GM23338 (cell line): Measurements from ENCODE around the gene ESPNL. TPM values are rescaled to one million over a fixed set of nuclear protein-coding genes. Genes with fewer than 3 reads are reported as not detected.

ENCODE experiments used
- ATAC-seq: fragments of 200-7000 bp; cut with Tn5 transposase; 3 replicates; pipeline ENCODE4 v1.9.1; 2020
- DNase-seq: peaks from one replicate; pipeline ENCODE4 v3.0.0-alpha.2; 2015; ENCODE audit warnings: low spot score
- H2AFZ ChIP-seq: fragments of 200-600 bp; sonication (generic); 2 replicates; pipeline ENCODE4 v1.8.0; 2016; ENCODE audit warnings: antibody characterized with exemption, mild to moderate bottlenecking, moderate library complexity
- H3F3A ChIP-seq: fragments of 200-600 bp; sonication (generic); replicated peaks from 2 replicates; pipeline ENCODE4 v1.8.0; 2017; ENCODE audit warnings: antibody characterized with exemption, mixed run types, low read depth
- H3K27ac ChIP-seq: fragments of 200-600 bp; sonication (generic); 2 replicates; pipeline ENCODE4 v1.6.1; 2016; ENCODE audit warnings: low read depth
- H3K27me3 ChIP-seq: fragments of 200-600 bp; sonication (generic); 2 replicates; pipeline ENCODE4 v1.8.0; 2016; ENCODE audit warnings: mild to moderate bottlenecking, mixed run types, moderate library complexity; ENCODE audit not compliant: insufficient read depth
- H3K36me3 ChIP-seq: fragments of 200-600 bp; sonication (generic); 2 replicates; pipeline ENCODE4 v1.8.0; 2016; ENCODE audit warnings: mild to moderate bottlenecking; ENCODE audit not compliant: insufficient read depth
- H3K4me1 ChIP-seq: fragments of 200-600 bp; sonication (generic); 2 replicates; pipeline ENCODE4 v1.8.0; 2016; ENCODE audit warnings: mild to moderate bottlenecking, moderate library complexity; ENCODE audit not compliant: insufficient read depth
- H3K4me2 ChIP-seq: fragments of 200-600 bp; sonication (generic); 2 replicates; pipeline ENCODE4 v1.7.1; 2017; ENCODE audit warnings: mixed run types
- H3K4me3 ChIP-seq: fragments of 200-600 bp; sonication (generic); 2 replicates; pipeline ENCODE4 v1.6.1; 2016; ENCODE audit warnings: mixed run types
- H3K79me2 ChIP-seq: fragments of 200-600 bp; sonication (generic); replicated peaks from 2 replicates; pipeline ENCODE4 v1.8.0; 2017; ENCODE audit warnings: mild to moderate bottlenecking; ENCODE audit not compliant: insufficient read depth
- H3K9me2 ChIP-seq: fragments of 200-600 bp; sonication (generic); 2 replicates; pipeline ENCODE4 v1.8.0; 2017; ENCODE audit not compliant: insufficient read depth
- H4K20me1 ChIP-seq: fragments of 200-600 bp; sonication (generic); replicated peaks from 2 replicates; pipeline ENCODE4 v1.8.0; 2017; ENCODE audit warnings: mild to moderate bottlenecking; ENCODE audit not compliant: insufficient read depth
- H3K27ac Mint-ChIP-seq: 2 replicates; pipeline ENCODE4 v1.8.0; 2020; ENCODE audit warnings: inconsistent platforms, mild to moderate bottlenecking, moderate library complexity, mixed read lengths
- H3K27me3 Mint-ChIP-seq: 3 replicates; pipeline ENCODE4 v1.8.0; 2022; ENCODE audit warnings: low read depth, mild to moderate bottlenecking, moderate library complexity, mixed read lengths, inconsistent platforms; ENCODE audit not compliant: insufficient read depth, poor library complexity
- H3K36me3 Mint-ChIP-seq: 3 replicates; pipeline ENCODE4 v1.8.0; 2021; ENCODE audit warnings: low read depth, mild to moderate bottlenecking, inconsistent platforms, moderate library complexity, mixed read lengths
- H3K4me1 Mint-ChIP-seq: 3 replicates; pipeline ENCODE4 v1.8.0; 2020; ENCODE audit warnings: mild to moderate bottlenecking, inconsistent platforms, mixed read lengths
- H3K4me3 Mint-ChIP-seq: 3 replicates; pipeline ENCODE4 v1.8.0; 2021; ENCODE audit warnings: moderate library complexity, mild to moderate bottlenecking, inconsistent platforms, mixed read lengths
- H3K9me3 Mint-ChIP-seq: 3 replicates; pipeline ENCODE4 v1.8.0; 2020; ENCODE audit warnings: moderate library complexity, mild to moderate bottlenecking, inconsistent platforms, mixed read lengths
- CREB1 ChIP-seq: fragments of 250-450 bp; sonication (Bioruptor Pico); IDR thresholded peaks from 2 replicates; pipeline ENCODE4 v1.5.0; 2020; ENCODE audit warnings: low read depth, mild to moderate bottlenecking, moderate library complexity
- CTCF ChIP-seq, 2 experiments: fragments of 200-600 bp in 1 of 2; sonication (generic) in 1 of 2; conservative IDR thresholded peaks; 2 replicates each; pipeline versions ENCODE4 v1.5.1 to v1.6.1; 2016 to 2017; ENCODE audit warnings: antibody characterized with exemption in 2 of 2, low read depth in 2 of 2, mild to moderate bottlenecking in 2 of 2, moderate library complexity in 1 of 2
- ETS1 ChIP-seq: IDR thresholded peaks from 2 replicates; pipeline ENCODE4 v1.6.1; 2016; ENCODE audit warnings: antibody characterized with exemption
- EZH2 ChIP-seq: fragments of 200-600 bp; sonication (generic); IDR thresholded peaks from one replicate; pipeline ENCODE4 v1.8.0; 2017; ENCODE audit warnings: antibody characterized with exemption, mild to moderate bottlenecking, low read depth; ENCODE audit not compliant: unreplicated experiment
- EZH2phosphoT487 ChIP-seq: fragments of 200-600 bp; sonication (generic); IDR thresholded peaks from one replicate; pipeline ENCODE4 v1.8.1; 2018; ENCODE audit warnings: antibody characterized with exemption; ENCODE audit not compliant: unreplicated experiment
- JUNB ChIP-seq: IDR thresholded peaks from one replicate; pipeline ENCODE4 v1.6.1; 2016; ENCODE audit warnings: antibody characterized with exemption; ENCODE audit not compliant: unreplicated experiment
- NANOG ChIP-seq: IDR thresholded peaks from 2 replicates; pipeline ENCODE4 v1.6.1; 2016; ENCODE audit warnings: antibody characterized with exemption, borderline replicate concordance
- POLR2AphosphoS5 ChIP-seq: IDR thresholded peaks from 2 replicates; pipeline ENCODE4 v1.6.1; 2016; ENCODE audit warnings: antibody characterized with exemption, low read depth
- REST ChIP-seq: IDR thresholded peaks from one replicate; pipeline ENCODE4 v1.6.1; 2018; ENCODE audit warnings: antibody characterized with exemption; ENCODE audit not compliant: unreplicated experiment
- STAT1 ChIP-seq: IDR thresholded peaks from one replicate; pipeline ENCODE4 v1.6.1; 2016; ENCODE audit warnings: antibody characterized with exemption; ENCODE audit not compliant: unreplicated experiment
- ZNF114 ChIP-seq: fragments of 250-450 bp; sonication (Bioruptor Pico); IDR thresholded peaks from 2 replicates; pipeline ENCODE4 v1.5.0; 2020; ENCODE audit warnings: mild to moderate bottlenecking, moderate library complexity
- ZNF331 ChIP-seq: fragments of 250-450 bp; sonication (Bioruptor Pico); IDR thresholded peaks from 2 replicates; pipeline ENCODE4 v1.5.0; 2020; ENCODE audit warnings: low read depth, mild to moderate bottlenecking, moderate library complexity
- ZNF462 ChIP-seq: fragments of 250-450 bp; sonication (Bioruptor Pico); IDR thresholded peaks from 2 replicates; pipeline ENCODE4 v1.5.0; 2020; ENCODE audit warnings: mild to moderate bottlenecking, moderate library complexity
- polyA plus RNA-seq: library from polyadenylated mRNA; unstranded; fragments of >200 nt; fragmentation: Nextera tagmentation; extraction: Ambion mirVana; gene quantifications from 2 replicates; pipeline ENCODE4 v1.2.1, GENCODE V29; 2016
- total RNA-seq: library from RNA; depleted of rRNA; stranded (reverse); fragments of >200 nt; shearing (Covaris generic); gene quantifications from 2 replicates; pipeline ENCODE4 v1.2.3, GENCODE V29; 2014

ESPNL gene
- total and polyA plus RNA-seq, 2 experiments from 2014 or later: 0.44 to 3.1 TPM

- TF ChIP-seq JUNB (no peak), CREB1 (CRISPR knock-in tag) (no peak), ZNF462 (CRISPR knock-in tag) (no peak), CTCF (conservative IDR thresholded peaks at IDR 0.05; ENCODE audit: low read depth in 2 of 2) (no peak), STAT1 (no peak), REST (no peak), NANOG (no peak), POLR2AphosphoS5 (no peak), ETS1 (no peak), EZH2 (no peak), EZH2phosphoT487 (no peak), ZNF331 (CRISPR knock-in tag) (no peak), ZNF114 (CRISPR knock-in tag) (no peak)
- no peaks in the 10 kb centered on the region for H3F3A ChIP-seq
- peaks cover 9% of the 10 kb centered on the region; the same call in 2 of the 3 replicates for H3K36me3 Mint-ChIP-seq
- H4K20me1 ChIP-seq: no peaks in the 10 kb centered on the region
- ATAC-seq (no peak), DNase-seq (no peak)
- peaks cover 38% of the 10 kb centered on the region for H3K27me3 Mint-ChIP-seq
- no peaks in the 10 kb centered on the region for H3K36me3 ChIP-seq
- no peak overlapping the region for H3K27ac ChIP-seq
- H3K4me3 ChIP-seq: no peak overlapping the region
- no peak overlapping the region for H3K4me2 ChIP-seq
- H3K4me3 Mint-ChIP-seq: peak overlapping the region; percentile 51; the same call in 2 of the 3 replicates
- peaks cover 3% of the 10 kb centered on the region; the same call in 2 of the 3 replicates for H3K4me1 Mint-ChIP-seq
- no peak overlapping the region for H2AFZ ChIP-seq
- H3K9me3 Mint-ChIP-seq: no peaks in the 10 kb centered on the region
- no peaks in the 10 kb centered on the region for H3K79me2 ChIP-seq
- peaks cover under 1% of the 10 kb centered on the region; the same call in 1 of the 2 replicates for H3K4me1 ChIP-seq
- H3K27me3 ChIP-seq: peaks cover 33% of the 10 kb centered on the region
- H3K9me2 ChIP-seq: no peaks in the 10 kb centered on the region
- no peak overlapping the region for H3K27ac Mint-ChIP-seq
These were observed 65.3 kb downstream of the ESPNL start for GRCh38 chr2:238165288-238165921.
